NCI-H1048 (cell line): ENCODE data around the gene FEV.

ENCODE experiments used
- DNase-seq: peaks from one replicate; lab custom pipeline; 2025; lab: John Stamatoyannopoulos, UW

The FEV gene

GRCh38 chr2:218985021-218985324 is at the start of gene FEV:
Gene FEV, minus strand, starts transcription at chr2:218985184. Its CDS starts 109 bp downstream, at chr2:218985075.
- no peak for DNase-seq

GRCh38 chr2:219032051-219032745 is 47.2 kb upstream of the FEV start:
- DNase-seq = no peak

- no peak for DNase-seq
These were observed 46.2 kb upstream of the FEV start for GRCh38 chr2:219031005-219031738.

GRCh38 chr2:219030177-219030940 is 45.4 kb upstream of the FEV start:
- no peak for DNase-seq

GRCh38 chr2:219029829-219030165 is 44.8 kb upstream of the FEV start:
- DNase-seq = peak; percentile 24

GRCh38 chr2:219028996-219029828 is 44.2 kb upstream of the FEV start:
- no peak for DNase-seq

- DNase-seq = no peak
These were observed 43.2 kb upstream of the FEV start for GRCh38 chr2:219028141-219028540.

- DNase-seq = no peak
These were observed 42.6 kb upstream of the FEV start for GRCh38 chr2:219027511-219028055.

- no peak for DNase-seq
These were observed 42.0 kb upstream of the FEV start for GRCh38 chr2:219026946-219027345.

GRCh38 chr2:219025637-219026585 is 40.9 kb upstream of the FEV start:
- DNase-seq = no peak

- DNase-seq = no peak
These were observed 39.1 kb upstream of the FEV start for GRCh38 chr2:219024059-219024458.

- DNase-seq = no peak
These were observed 38.1 kb upstream of the FEV start for GRCh38 chr2:219023045-219023605.

- no peak for DNase-seq
These were observed 37.6 kb upstream of the FEV start for GRCh38 chr2:219022616-219023015.

GRCh38 chr2:219022041-219022440 is 37.1 kb upstream of the FEV start:
- DNase-seq = no peak

- no peak for DNase-seq
These were observed 36.6 kb upstream of the FEV start for GRCh38 chr2:219021591-219021990.

- no peak for DNase-seq
These were observed 35.8 kb upstream of the FEV start for GRCh38 chr2:219020604-219021365.

- DNase-seq = no peak
These were observed 34.5 kb upstream of the FEV start for GRCh38 chr2:219019436-219019835.

- no peak for DNase-seq
These were observed 33.7 kb upstream of the FEV start for GRCh38 chr2:219018726-219019125.

GRCh38 chr2:219018286-219018685 is 33.3 kb upstream of the FEV start:
- DNase-seq = no peak
